HG02852 (cell line): ENCODE measurements around the gene GPHN.
"Not testable (repeated sequence)": the region's sequence is repeated elsewhere in the genome, so short reads cannot be mapped to it uniquely, and the experiment has no call there.

Experiments
- ATAC-seq: cut with Tn5 transposase; IDR thresholded peaks from one replicate; pipeline ENCODE4 v1.9.1; 2021; ENCODE audit warnings: mild to moderate bottlenecking, moderate library complexity; ENCODE audit not compliant: unreplicated experiment

The GPHN gene

DNA sequence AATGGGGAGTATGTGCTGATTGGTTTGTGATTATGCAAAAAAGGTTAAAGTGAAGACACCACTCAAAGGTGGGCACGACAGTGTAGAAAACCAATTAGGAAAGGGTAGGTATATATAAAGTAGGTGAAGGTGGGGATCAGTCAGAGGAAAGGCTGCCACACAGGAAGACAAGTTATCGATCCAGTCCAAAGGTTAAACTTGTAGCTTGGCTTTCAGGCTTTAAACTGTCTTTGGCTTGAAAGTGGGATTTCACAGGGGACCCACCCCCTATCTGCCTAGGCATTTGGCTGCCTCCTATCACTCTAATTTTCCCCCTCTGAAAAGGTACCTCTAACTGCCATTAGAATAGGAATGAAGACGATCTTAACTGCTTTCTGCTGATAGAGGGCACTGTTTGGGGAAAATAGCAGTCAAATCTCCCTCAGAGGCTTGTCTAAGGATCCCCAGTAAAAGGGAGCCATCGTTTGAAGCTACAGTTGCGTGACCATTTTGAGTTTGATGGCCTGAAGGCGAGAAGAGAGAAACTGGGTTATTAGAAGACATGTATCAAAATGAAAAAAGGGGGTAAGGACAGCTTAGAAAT, 250.2 kb downstream of the GPHN start:
- ATAC-seq = no peak

DNA sequence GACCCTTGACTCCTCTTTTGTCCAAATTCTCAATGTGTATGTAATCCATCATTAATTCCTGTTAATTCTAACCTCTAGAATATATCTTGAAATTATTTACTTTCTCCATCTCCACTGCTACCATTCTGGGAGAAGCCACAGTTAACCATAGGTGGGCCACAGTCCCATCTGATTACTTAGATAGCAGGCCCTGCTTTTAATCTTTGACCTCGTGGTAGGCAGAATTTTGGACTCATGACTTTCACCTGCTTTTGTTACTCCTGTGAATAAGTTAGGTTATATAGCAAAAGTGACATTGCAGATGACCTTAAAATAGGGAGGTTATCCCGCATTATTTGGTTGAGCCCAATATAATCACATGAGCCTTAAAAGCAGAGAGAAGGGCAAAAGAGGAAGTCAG, 264.2 kb downstream of the GPHN start:
- no peak for ATAC-seq

DNA sequence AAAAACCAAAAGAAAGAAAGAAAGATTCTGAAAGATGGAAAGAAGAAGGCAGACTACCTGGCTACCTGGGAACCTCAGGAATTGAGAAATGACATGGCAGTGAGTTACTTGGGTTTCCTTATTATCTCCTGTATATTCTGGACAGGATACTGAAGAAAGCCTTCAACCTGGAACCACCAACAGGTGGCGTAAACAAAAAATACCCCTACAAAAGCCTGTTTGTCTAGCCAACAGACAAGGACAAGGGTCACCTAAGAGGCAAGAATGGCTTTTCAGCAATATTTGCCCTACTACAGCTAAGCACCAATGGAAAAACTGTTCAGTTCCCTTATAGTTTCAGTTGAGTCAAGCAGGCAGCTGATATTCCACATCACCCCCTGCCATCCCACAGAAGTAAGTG, 274.9 kb downstream of the GPHN start:
- no peak for ATAC-seq

DNA sequence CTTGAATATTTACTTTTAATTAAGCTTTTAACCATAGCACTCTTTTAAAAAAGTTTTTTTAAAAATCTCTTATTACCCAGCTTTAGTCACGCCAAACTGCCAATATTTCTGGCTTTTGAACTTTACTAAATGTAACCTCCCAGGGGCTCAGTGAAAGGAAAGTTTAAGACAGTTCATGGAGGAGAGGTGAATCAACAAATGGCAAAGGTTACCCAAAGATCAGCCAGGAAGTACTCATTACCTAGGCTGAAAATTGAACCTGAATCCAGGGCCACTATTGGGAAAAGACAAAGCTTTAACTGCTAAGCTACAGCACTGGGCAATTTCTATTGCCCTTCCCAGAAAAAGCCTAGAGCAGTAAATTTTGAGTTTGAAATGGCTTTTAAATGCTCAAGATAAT, 282.2 kb downstream of the GPHN start:
- no peak for ATAC-seq

DNA sequence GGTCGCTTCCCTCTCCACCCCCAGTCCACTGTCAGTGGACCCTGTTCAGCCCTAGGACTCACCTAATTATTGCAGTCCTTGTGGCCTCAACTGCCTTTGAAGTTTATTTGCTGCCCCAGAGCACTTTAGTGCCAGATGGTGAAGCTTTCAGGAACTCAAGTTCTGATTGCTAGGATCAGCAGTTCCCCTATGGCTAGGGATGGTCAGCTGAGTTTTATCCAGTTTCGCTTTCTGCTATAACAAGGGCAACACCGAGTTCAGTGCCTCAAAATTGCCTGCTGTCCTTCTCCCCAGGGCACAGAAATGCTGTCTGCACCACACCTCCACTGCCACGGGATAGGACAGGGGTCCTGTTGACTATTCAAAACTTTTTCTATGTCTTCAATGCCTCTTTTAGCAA, 295.0 kb downstream of the GPHN start:
- no peak for ATAC-seq

- no peak for ATAC-seq
These were observed 296.2 kb downstream of the GPHN start for GRCh38 chr14:66804141-66804540.

- ATAC-seq = no peak
These were observed 305.7 kb downstream of the GPHN start for GRCh38 chr14:66813636-66814035.

DNA sequence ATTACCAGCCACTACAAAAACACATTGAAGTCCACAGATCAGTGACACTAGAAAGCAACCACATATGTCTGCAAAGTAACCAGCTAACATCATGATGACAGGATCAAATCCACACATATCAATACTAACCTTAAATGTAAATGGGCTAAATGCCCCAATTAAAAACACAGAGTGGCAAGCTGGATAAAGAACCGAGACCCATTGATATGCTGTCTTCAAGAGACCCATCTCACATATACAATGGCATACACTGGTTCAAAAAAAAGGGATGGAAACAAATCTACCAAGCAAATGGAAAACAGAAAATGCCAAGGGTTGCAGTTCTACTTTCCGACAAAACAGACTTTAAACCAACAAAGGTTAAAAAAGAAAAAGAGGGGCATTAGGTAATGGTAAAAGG, 307.7 kb downstream of the GPHN start:
- ATAC-seq = no peak

- no peak for ATAC-seq
These were observed 316.3 kb downstream of the GPHN start for GRCh38 chr14:66824251-66824650.

- no peak for ATAC-seq
These were observed 319.2 kb downstream of the GPHN start for GRCh38 chr14:66827182-66827581.

DNA sequence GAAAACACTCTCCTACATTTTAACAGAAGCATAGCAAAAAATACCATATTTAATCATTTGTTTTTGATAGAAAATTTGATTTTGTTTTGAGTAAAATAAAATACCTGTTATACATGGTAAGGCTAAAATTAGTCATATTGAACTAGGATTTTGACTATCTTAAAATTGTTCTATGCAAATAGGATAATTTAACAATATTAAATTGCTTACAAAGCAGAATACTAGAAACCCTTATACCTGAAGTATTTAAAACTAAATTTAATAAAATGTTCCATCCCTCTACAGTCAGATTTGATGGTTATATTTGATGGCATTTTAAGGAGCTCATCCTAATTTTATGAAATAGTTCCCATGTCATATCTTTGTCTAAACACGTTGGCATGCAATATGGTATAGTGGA, 323.2 kb downstream of the GPHN start:
- ATAC-seq = no peak

GRCh38 chr14:66833816-66834215, 325.9 kb downstream of the GPHN start:
- ATAC-seq = no peak

DNA sequence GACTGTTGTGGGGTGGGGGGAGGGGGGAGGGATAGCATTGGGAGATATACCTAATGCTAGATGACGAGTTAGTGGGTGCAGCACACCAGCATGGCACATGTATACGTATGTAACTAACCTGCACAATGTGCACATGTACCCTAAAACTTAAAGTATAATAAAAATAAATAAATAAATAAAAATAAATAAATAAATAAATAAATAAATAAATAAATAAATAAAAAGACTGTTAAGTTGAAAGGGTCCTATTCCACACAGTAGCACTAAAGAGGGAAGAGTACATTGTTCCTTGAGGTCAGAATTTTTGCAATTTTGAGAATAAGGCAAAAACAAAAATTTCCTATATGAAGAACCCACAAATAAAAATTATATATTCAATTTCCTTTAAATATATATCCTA, 329.5 kb downstream of the GPHN start:
- not testable (repeated sequence) for ATAC-seq

- no peak for ATAC-seq
These were observed 335.1 kb downstream of the GPHN start for GRCh38 chr14:66842911-66843512.

DNA sequence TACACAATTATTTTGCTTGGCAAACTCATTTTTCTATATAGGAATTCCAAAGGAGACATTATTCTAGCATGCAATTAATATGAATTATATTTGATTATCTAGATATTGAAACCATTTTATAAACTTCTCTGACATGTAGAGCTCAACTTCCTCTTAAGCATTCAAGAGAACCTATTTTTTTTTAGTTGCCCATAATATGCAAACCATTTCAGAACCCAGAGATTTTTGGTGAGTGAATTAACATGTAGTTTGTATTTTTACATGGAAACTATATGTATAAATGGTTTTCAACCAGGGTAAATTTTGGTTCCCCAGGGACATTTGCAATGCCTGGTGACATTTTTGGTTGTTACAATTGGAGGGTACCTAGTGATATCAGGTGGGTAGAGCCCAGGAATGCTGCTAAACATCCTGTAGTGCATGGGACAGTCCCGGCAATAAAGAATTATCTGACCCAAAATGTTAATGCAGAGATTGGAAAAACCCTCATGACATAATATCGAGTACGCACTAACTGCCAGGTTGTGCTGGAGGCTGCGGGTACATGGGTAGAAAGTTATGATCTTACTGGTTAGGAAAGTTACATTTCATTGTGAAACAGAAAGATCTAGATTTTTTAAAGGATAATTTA, 342.4 kb downstream of the GPHN start:
- no peak for ATAC-seq

- ATAC-seq = no peak
These were observed 345.4 kb downstream of the GPHN start for GRCh38 chr14:66853311-66853710.

DNA sequence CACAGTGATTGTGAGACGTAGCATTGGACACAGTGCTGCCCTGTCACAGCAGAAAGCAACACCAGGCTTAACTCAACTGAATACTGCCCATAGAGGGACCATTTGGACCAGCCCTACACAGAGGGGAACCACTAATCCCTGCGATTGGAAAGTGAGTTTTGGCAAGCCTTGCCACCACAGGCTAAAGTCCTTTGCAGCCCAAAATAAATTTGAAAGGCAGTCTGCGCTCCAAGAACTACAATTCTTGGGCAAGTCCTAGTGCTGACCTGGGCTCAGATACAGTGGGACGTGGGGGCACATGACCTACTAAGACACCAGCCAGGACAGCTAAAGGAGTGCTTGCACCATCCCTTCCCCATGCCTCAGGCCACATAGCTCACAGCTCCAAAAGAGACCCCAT, 349.9 kb downstream of the GPHN start:
- ATAC-seq = no peak

DNA sequence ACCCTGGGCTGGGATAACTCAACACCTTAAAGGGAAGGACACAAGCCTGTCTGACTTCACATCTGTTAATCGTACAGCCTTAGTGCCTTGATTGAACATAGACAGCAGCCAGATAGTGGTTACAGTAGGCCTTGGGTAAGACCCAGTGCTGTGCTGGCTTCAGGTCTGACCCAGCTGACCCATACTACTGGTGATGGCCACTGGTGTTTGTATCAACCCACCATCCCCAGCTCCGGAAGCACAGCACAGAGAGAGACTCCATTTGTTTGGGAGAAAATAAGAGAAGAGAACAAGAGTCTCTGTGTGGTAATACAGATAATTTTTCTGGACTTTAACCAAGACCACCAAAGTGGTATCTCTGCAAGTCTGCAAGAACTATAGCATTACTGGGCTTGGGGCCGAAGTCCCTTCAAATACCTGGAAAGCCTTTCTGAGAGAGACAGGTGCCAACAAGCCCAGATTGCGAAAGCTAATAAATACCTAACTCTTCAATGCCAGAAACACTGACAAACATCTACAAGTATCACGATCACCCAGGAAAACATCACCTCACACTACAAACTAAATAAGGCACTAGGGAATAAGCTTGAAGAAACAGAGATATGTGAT, 351.2 kb downstream of the GPHN start:
- no peak for ATAC-seq

DNA sequence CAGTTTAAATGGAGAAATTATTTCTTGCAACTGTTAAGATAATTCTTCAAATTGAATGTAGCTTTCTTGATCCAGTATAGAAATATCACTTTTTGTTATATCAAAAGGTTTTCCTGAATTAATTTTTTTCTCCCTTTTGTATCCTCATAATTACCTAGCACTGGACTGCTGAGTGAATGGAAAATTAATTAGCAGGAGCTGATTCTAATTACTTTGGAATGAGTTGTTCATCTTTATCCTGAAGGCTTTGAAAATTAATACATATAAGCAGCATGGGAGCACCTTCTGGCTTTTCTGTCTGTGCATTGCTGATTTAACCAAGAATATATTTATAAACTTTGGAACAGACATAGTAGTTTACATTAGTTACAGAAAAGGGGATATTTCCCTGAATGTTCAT, 373.6 kb downstream of the GPHN start:
- no peak for ATAC-seq

DNA sequence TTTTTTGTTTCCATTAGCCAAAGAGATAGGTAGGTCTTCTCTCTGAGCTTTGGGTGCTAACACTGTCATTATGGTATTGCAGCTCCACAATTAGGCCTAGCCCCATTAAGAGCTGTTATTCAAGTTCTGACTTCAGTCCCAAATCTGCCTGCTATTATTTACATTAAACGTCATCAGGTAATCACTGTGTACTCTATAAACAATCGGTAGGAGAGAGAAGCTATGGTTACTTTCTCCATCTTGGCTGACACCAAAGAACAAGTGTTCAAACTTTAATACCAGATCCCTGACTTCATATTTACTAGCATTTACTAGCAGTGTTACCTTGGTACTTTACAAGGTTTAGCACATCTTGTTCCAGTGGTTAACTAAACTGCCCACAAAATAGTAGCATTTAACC, 376.2 kb downstream of the GPHN start:
- no peak for ATAC-seq

- ATAC-seq = no peak
These were observed 392.8 kb downstream of the GPHN start for GRCh38 chr14:66900719-66901118.

GRCh38 chr14:66910311-66910840, 402.4 kb downstream of the GPHN start:
- no peak for ATAC-seq
